Left ventricle myocardium inferior (tissue), 1 donor: ENCODE data around the gene UBE2B. TPM values are rescaled to one million over a fixed set of nuclear protein-coding genes. Genes with fewer than 3 reads are reported as not detected.
"Not testable (repeated sequence)": the region's sequence is repeated elsewhere in the genome, so short reads cannot be mapped to it uniquely, and the experiment has no call there.

Experiments used
- DNase-seq: peaks from one replicate; pipeline ENCODE4 v3.0.0-alpha.2; 2020
- H3K27ac ChIP-seq: fragments of 200-600 bp; replicated peaks from 2 replicates; pipeline ENCODE4 v1.8.0; 2021
- H3K27me3 ChIP-seq: fragments of 200-600 bp; 2 replicates; pipeline ENCODE4 v1.8.0; 2021; ENCODE audit warnings: low read depth
- H3K36me3 ChIP-seq: fragments of 200-600 bp; 2 replicates; pipeline ENCODE4 v1.8.0; 2021
- H3K4me1 ChIP-seq: fragments of 200-600 bp; 2 replicates; pipeline ENCODE4 v1.8.0; 2021
- H3K4me3 ChIP-seq: fragments of 200-600 bp; 2 replicates; pipeline ENCODE4 v1.8.0; 2021; ENCODE audit warnings: mild to moderate bottlenecking, moderate library complexity
- H3K9me3 ChIP-seq: fragments of 200-600 bp; replicated peaks from 2 replicates; pipeline ENCODE4 v1.8.0; 2021
- intact Hi-C: fragments of 100-400 bp; cut with micrococcal nuclease; formaldehyde crosslinking; loops from one replicate; pipeline ENCODE4 v1.11.0; 2022
- total RNA-seq: library from RNA; stranded (reverse); fragmentation: NEBNext Ultra II Directional; extraction: Animal tissue kit (Norgen Biotek cat#: 25700); gene quantifications from one replicate; pipeline ENCODE4 v1.2.1, GENCODE V29; 2021
- TF ChIP-seq, protein P1 (sequence below): fragments of 200-600 bp; IDR thresholded peaks from 2 replicates; pipeline ENCODE4 v1.8.0; 2021; ENCODE audit warnings: antibody characterized with exemption, mild to moderate bottlenecking, borderline replicate concordance
- donor health status: DM: no; HTN: yes; CAD: no; lungs with severe emphysema.

The UBE2B gene
- total RNA-seq, 1 donor from 2014 or later: 246 TPM

DNA sequence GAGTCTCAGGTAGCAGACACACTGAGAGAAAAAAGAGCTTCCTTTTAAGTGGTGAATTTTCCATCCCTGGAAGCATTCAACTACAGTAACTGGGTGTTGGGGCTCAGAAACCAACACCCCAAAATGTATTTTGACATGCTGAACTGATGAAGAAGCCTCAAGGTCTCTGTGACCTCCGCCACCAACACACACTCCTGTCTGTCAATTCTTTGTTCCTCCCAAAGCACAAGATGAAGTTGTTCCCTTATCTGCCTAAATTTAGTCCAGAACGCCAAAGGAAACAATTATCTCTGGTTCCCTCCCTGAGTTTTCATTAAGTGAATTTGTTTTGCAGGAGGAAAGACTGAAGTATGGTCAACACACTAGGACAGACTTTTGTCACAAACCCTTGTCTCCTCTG, 41.7 kb downstream of the UBE2B start:
- H3K36me3 ChIP-seq: no peaks in the 10 kb centered on the region
- intact Hi-C loops: loop anchor here (5.0 to 10.0 kb wide), 2 partner anchors 54 to 98 kb away; no protein-coding TSS in a partner anchor
- no peaks in the 10 kb centered on the region for H3K9me3 ChIP-seq
- H3K4me3 ChIP-seq: no peak overlapping the region
- peak overlapping the region; percentile 93 for H3K27ac ChIP-seq
- TF ChIP-seq, protein P1, sequence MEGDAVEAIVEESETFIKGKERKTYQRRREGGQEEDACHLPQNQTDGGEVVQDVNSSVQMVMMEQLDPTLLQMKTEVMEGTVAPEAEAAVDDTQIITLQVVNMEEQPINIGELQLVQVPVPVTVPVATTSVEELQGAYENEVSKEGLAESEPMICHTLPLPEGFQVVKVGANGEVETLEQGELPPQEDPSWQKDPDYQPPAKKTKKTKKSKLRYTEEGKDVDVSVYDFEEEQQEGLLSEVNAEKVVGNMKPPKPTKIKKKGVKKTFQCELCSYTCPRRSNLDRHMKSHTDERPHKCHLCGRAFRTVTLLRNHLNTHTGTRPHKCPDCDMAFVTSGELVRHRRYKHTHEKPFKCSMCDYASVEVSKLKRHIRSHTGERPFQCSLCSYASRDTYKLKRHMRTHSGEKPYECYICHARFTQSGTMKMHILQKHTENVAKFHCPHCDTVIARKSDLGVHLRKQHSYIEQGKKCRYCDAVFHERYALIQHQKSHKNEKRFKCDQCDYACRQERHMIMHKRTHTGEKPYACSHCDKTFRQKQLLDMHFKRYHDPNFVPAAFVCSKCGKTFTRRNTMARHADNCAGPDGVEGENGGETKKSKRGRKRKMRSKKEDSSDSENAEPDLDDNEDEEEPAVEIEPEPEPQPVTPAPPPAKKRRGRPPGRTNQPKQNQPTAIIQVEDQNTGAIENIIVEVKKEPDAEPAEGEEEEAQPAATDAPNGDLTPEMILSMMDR: no peak
- no peaks in the 10 kb centered on the region for H3K27me3 ChIP-seq
- no peak for DNase-seq
- peaks cover 44% of the 10 kb centered on the region for H3K4me1 ChIP-seq

- DNase-seq: no peak
- TF ChIP-seq, protein P1: no peak
- intact Hi-C loops: loop anchor here (10.0 kb wide), 1 partner anchor 103 kb away; no protein-coding TSS in a partner anchor
- Histone ChIP-seq H3K4me3 (no peak overlapping the region), H3K27ac (no peak overlapping the region), H3K36me3 (no peaks in the 10 kb centered on the region), H3K27me3 (no peaks in the 10 kb centered on the region), H3K9me3 (peaks cover 13% of the 10 kb centered on the region), H3K4me1 (peaks cover 7% of the 10 kb centered on the region)
Measured at GRCh38 chr5:134417707-134418106, 46.3 kb downstream of the UBE2B start.

GRCh38 chr5:134418958-134419357, 47.6 kb downstream of the UBE2B start:
- intact Hi-C loops: loop anchor here (10.0 kb wide), 1 partner anchor 104 kb away; no protein-coding TSS in a partner anchor

DNA sequence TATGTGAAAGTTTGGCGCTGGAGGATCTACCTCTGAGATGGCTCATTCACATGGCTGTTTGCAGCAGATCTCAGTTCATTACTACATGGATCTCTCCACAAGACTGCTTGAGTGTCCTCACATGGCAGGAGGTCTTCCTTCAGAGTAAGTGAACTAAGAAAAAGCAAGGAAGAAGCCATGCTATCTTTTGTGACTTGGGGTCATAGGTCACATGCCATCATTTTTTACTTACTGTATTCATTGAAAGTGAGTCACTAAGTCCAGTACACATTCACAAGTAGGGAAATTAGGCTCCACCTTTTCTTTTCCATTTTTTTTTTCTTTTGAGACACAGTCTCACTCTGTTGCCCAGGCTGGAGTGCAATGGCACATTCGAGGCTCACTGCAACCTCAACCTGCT, 49.0 kb downstream of the UBE2B start:
- H3K27me3 ChIP-seq: no peaks in the 10 kb centered on the region
- no peaks in the 10 kb centered on the region for H3K36me3 ChIP-seq
- H3K9me3 ChIP-seq: peaks cover 13% of the 10 kb centered on the region
- H3K4me1 ChIP-seq: no peaks in the 10 kb centered on the region
- intact Hi-C loops: no loop called here
- DNase-seq: no peak
- H3K27ac ChIP-seq: no peak overlapping the region
- TF ChIP-seq, protein P1: no peak
- no peak overlapping the region for H3K4me3 ChIP-seq

More at GRCh38 chr5:134418958-134419357, 47.6 kb downstream of the UBE2B start:
- no peak overlapping the region for H3K4me3 ChIP-seq
- TF ChIP-seq, protein P1: no peak
- no peaks in the 10 kb centered on the region for H3K4me1 ChIP-seq
- H3K27ac ChIP-seq: no peak overlapping the region
- DNase-seq: no peak
- no peaks in the 10 kb centered on the region for H3K36me3 ChIP-seq
- H3K9me3 ChIP-seq: peaks cover 13% of the 10 kb centered on the region
- H3K27me3 ChIP-seq: no peaks in the 10 kb centered on the region

DNA sequence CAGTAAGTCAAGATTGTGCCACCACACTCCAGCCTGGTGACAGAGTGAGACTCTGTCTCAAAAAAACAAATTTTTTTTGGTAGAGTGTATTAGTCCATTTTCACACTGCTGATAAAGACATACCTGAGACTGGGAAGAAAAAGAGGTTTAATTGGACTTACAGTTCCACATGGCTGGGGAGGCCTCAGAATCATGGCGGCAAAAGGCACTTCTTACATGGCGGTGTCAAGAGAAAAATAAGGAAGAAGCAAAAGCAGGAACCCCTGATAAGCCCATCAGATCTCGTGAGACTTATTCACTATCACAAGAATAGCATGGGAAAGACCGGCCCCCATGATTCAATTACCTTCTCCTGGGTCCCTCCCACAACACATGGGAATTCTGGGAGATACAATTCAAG, 49.7 kb downstream of the UBE2B start:
- DNase-seq, H3K4me1 ChIP-seq, H3K36me3 ChIP-seq, H3K4me3 ChIP-seq, H3K27ac ChIP-seq, intact Hi-C loops, H3K27me3 ChIP-seq: not testable (repeated sequence)
- H3K9me3 ChIP-seq: peaks cover 13% of the 10 kb centered on the region

DNA sequence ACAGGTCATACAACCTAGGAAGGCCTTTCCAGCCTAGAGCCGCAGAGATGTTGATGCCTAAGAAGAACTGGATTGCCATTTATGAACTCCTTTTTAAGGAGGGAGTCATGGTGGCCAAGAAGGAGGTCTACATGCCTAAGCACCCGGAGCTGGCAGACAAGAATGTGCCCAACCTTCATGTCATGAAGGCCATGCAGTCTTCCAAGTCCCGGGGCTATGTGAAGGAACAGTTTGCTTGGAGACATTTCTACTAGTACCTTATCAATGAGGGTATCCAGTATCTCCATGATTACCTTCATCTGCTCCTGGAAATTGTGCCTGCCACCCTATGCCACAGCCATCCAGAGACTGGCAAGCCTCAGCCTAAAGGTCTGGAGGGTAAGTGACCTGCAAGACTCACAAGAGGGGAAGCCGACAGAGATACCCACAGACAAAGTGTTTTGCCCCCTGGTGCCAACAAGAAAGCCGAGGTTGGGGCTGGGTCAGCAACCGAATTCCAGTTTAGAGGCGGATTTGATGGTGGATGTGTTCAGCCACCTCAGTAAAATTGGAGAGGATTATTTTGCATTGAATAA, 51.5 kb downstream of the UBE2B start:
- Histone ChIP-seq H3K27ac (no peak overlapping the region), H3K4me1 (no peaks in the 10 kb centered on the region), H3K9me3 (peaks cover 13% of the 10 kb centered on the region), H3K36me3 (no peaks in the 10 kb centered on the region), H3K4me3 (no peak overlapping the region), H3K27me3 (no peaks in the 10 kb centered on the region)
- DNase-seq: no peak
- TF ChIP-seq, protein P1: no peak
- intact Hi-C loops: no loop called here
